ENCODE measurements around the gene TTBK2.
"Not testable (repeated sequence)": the region's sequence is repeated elsewhere in the genome, so short reads cannot be mapped to it uniquely, and the experiment has no call there.

TTBK2 gene

GRCh38 chr15:42920519-42921341 lies at the start of gene TTBK2:
TTBK2 (minus strand) TSS chr15:42920778; CDS start chr15:42878617, 42,161 bp downstream.
- DNase-seq: peak; percentile 96

DNA sequence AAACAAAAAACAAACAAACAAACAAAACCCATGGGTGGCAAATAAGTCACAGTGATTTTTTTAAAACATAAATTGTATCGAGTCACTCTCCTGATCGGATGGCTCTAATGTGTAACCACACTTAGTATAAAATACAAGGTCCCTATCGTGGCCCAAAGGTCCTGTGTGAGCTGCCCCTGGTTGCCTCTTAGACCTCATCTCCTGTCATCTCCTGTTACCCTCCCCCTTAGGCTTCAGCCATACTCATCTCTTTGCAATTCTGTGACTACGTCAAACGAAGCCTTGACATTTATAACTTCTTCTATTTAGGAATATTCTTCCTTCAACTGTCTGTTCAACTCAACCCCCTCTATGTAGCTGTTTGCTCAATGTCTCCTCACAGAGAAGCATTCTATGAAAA lies 43.9 kb upstream of the TTBK2 start:
- no peak for DNase-seq

- no peak for DNase-seq
These were observed 34.9 kb upstream of the TTBK2 start for GRCh38 chr15:42955518-42955917.

GRCh38 chr15:42954291-42954690 lies 33.7 kb upstream of the TTBK2 start:
- DNase-seq: no peak

- not testable (repeated sequence) for DNase-seq
These were observed 28.3 kb upstream of the TTBK2 start for GRCh38 chr15:42948898-42949297.

- DNase-seq: no peak
These were observed 19.9 kb upstream of the TTBK2 start for GRCh38 chr15:42940527-42940926.

GRCh38 chr15:42939841-42940240 lies 19.3 kb upstream of the TTBK2 start:
- no peak for DNase-seq

DNA sequence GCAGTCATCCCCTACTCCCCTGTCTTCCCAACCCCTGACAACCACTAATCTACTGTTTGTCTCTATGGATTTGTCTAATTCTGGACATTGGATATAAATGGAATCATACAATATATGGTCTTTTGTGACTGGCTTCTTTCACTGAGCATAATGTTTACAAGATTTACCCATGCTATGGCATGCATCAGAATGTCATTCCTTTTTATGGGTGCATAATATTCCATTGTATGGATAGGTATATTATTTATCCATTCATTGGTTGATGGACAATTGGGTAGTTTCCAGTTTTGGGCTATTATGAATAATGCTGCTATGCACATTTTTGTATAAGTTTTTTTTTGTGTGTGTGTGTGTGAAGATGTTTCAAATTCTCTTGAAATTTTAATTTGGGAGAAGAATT lies 16.6 kb upstream of the TTBK2 start:
- DNase-seq: no peak

DNA sequence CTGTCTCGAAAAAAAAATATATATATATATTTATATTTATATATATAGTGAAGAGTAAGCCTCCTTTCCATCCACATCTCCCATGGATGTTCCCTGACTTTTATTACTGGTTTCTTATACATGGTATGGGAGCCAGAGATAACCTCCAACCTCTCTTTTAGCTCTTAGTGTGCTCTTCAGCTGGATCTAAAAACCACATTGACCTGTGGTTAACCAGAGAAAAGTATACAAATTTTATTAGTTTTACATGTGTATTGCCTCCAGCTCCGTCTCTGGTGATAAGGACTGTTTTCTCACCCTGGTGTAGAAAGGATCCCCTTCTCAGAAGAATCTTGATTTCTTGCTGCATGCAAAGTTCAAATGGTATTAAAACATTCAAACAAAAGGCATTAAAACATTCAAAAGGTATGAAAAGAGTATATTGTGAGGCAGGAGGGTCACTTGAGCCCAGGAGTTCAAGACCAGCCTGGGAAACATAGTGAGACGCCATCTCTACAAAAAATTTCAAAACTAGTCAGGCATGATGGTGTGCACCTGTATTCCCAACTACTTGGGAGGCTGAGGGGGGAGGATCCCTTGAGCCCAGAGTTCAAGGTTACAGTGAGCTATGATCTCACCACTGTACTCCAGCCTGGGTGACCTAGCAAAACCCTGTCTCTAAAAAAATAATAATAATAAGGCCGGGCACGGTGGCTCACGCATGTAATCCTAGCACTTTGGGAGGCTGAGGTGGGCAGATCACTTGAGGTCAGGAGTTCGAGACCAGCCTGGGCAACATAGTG lies 13.5 kb upstream of the TTBK2 start:
- DNase-seq: no peak

GRCh38 chr15:42932833-42933515 lies 12.4 kb upstream of the TTBK2 start:
- no peak for DNase-seq

DNA sequence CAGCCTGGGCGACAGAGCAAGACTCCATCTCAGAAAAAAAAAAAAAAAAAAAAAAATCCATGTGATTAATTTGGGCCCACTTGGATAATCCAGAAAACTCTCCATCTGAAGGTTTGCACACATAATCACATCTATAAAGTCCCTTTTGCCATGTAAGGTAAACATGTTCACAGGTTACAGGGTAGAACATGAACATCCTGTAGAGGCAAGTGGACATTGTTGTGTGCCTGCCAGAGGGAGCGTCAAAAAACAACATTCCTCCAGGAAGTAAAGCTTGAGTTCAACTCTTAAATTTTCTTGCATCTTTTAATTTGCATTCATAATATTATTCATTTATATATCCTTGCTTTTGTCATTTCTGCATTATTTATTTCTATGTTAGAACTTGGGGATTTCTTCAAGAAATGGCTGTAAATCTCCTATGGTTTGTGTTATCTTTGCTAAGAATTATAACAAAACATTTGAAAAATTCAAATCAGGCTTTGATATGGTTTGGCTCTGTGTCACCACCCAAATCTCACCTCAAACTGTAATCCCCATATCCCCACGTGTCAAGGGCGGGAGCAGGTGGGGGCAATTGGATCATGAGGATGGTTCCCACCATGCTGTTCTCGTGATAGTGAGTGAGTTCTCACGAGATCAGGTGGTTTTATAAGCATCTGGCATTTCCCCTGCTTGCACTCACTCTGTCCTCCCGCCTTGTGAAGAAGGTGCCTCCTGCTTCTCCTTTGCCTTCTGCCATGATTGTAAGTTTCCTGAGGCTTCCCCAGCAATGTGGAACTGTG lies 11.3 kb upstream of the TTBK2 start:
- no peak for DNase-seq

DNA sequence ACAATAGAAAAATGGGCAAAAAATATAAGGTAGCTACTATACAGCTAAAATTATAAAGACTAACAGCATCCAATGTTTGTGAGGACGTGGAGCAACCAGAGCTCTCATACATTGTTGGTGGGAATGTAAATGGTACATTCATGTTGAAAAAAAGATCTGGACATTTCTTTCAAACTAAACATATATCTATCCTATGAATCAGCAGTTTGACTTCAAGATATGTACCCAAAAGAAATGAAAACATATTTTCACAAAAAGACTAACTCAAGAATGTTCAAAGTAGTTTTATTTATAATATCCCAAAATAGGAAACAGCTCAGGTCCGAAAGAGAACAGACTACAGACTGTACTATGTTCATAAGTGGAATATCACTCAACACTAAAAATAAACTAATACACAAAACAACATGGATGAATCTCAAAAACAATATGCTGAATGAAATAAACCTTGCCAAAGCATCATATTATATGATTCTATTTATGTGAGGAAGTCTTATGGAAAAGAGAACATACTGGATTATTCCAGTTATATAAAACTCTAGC lies 8.8 kb upstream of the TTBK2 start:
- no peak for DNase-seq

DNA sequence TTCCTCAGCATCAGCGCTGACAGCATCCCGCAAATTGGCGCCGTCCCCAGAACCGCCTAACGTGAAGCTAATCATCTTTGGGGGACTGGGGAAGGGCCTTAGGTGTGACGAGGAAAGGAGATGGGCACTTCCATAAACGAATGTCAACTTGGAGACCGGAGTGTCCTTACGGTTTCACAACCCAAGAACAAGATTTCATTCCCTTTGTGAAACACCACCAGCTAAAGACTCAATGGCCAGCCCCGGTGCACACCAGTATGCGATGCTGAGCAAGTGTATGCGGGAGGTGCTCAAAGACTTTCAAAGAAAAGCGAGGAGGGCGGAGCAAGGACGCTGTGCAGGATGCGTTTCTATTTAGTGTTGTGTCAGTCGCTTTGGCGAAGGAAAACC lies 759 bp upstream of the TTBK2 start:
- DNase-seq: peak; percentile 46

DNA sequence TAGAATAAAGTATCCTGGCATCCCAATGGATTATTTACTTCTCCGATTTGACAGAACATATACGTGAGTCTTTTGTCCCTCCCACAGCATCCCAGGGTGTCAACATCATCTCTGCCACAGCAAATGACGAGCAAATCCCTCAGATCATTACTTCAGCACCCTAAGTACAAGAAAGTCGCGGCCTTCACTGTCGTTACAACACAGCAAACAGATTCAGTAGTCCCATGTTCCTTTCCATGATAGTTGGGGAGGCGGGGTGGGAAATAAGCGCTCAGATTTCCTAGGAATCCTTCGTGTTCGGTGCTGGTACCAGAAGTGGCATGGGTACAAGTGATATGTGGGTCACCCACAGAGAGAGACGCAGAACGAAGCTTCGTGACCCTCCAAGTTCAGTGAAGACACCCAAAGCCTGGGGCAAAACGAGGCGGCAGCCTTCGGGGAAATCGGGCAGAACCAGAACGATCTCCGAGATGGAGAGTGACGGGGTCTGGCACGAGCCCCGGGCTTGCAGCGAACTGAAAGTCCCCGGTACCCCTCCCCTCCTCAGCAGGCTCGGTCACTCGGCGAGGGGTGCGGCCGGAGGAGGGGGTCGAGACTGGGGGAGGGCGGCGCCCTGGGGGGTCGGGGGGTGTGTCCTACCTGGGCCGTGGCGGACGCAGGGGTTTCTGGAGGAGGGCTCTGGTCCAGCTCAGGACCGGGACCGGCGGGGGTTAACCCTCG lies 619 bp downstream of the TTBK2 start:
- DNase-seq: no peak

GRCh38 chr15:42919308-42919707 lies 1.3 kb downstream of the TTBK2 start:
- DNase-seq: no peak

- DNase-seq: no peak
These were observed 2.5 kb downstream of the TTBK2 start for GRCh38 chr15:42918047-42918446.

DNA sequence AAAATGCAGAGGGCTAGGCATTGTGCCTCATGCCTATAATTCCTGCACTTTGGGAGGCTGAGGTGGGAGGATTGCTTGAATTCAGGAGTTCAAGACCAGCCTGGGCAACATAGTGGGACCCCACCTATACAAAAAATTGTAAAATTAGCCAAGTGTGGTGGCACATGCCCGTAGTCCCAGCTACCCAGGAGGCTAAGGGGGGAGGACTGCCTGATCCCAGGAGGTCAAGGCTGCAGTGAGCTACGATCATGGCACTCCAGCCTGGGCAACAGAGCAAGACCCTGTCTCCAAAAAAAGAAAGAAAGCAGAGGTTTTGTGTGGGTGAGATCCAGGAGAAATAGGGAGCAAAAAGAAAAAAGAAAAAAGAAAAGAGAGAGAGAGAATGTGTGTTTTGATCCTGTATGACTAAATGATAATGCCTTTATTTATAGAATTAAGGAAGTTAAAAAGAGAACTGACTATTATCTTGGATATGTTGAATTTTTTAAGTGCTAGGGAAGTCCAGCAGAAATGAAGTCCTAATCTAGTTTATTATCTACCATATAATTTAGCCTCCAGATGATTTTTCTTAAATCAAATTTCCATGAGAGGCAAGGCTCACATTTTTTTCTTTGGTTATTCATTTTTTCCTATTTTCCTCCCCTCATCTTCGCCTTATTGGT lies 4.8 kb downstream of the TTBK2 start:
- DNase-seq: no peak

DNA sequence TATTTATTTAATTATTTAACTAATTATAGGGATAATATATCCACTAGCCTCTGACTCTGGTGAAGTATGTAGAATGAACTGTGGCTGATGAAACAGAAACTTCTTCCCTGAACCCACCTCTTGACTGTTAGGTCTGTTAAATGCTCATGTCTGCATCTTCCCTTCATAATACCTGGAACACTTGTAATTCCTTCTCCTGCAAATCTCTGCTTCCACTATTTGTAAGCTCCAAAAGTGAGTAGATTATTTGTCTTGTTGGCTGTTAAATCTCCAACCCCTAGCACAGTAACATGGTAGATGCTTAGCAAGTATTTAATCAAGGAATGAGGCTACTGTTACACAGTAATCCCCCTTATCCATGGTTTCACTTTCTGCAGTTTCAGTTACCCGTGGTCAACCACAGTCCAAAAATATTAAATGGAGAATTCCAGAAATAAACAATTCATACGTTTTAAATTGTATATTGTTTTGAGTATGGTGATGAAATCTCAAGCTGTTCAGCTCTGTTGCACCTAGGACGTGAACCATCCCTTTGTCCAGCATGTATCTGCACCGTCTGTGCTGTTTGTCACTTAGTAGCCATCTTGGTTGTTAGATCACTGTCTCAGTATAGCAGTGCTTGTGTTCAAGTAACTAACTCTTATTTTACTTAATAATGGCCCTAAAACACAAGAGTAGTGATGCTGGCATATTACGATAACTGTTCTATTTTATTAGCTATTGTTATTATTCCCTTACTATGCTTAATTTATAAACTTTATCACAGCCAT lies 5.7 kb downstream of the TTBK2 start:
- DNase-seq: no peak

- no peak for DNase-seq
These were observed 9.5 kb downstream of the TTBK2 start for GRCh38 chr15:42911058-42911592.

GRCh38 chr15:42908538-42908937 lies 12.0 kb downstream of the TTBK2 start:
- DNase-seq: no peak

All from activated T-cell treated with anti-CD3 and anti-CD28 coated beads, Interleukin-2, amount 50 U/mL, for 1 hour (primary cell).